ENCODE measurements around the gene TRIM24. TPM values are rescaled to one million over a fixed set of nuclear protein-coding genes. Genes with fewer than 3 reads are reported as not detected.
"Not testable (repeated sequence)": the region's sequence is repeated elsewhere in the genome, so short reads cannot be mapped to it uniquely, and the experiment has no call there.

Gene TRIM24
- total and polyA plus RNA-seq, 4 donors: 7.0 to 33.0 (median 17.4) TPM

DNA sequence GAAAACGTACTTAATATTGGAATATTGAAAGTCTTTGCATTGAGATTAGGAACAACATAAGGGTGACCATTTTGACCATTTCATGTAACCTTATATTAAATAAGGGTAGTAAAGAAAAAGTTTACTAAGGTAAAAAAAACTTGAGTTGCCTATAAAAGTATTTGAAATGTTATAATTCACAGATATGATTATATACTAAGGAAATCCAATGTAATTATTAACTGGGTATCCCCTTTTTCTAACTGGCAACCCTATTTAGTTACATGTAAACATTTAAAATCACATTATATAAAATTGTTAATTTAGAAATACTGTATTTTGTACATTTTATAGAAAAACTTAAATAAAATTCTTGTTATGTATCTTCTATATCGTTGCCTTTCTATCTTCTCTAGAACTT, 64.2 kb downstream of the TRIM24 start:
- WGBS, 2 donors: 98 to 100% methylated on average over 2 of the region's 2 CpGs
- Histone ChIP-seq H3K9me3 (ENCODE audit: control insufficient read depth in 4 of 4, insufficient read depth in 3 of 4, low read length in 3 of 4) (peaks cover 5 to 16% (median 10%) of the 10 kb centered on the region in 4 donors), H3K4me3 (no peak overlapping the region), H3K27ac (ENCODE audit: low read depth in 1 of 2, low read length in 1 of 2) (no peak overlapping the region), H3K9ac (ENCODE audit: insufficient read depth in 1 of 2, low read length in 2 of 2) (no peak overlapping the region), H3K27me3 (ENCODE audit: control insufficient read depth in 3 of 3, insufficient read depth in 3 of 3, low read length in 2 of 3) (no peaks in the 10 kb centered on the region), H3K36me3 (ENCODE audit: control insufficient read depth in 4 of 4, insufficient read depth in 4 of 4, low read length in 4 of 4) (peaks cover 4 to 45% (median 30%) of the 10 kb centered on the region in 4 donors), H3K4me1 (ENCODE audit: control insufficient read depth in 5 of 5, insufficient read depth in 5 of 5, low read length in 5 of 5) (no peaks in the 10 kb centered on the region)
- TF ChIP-seq, protein P1, sequence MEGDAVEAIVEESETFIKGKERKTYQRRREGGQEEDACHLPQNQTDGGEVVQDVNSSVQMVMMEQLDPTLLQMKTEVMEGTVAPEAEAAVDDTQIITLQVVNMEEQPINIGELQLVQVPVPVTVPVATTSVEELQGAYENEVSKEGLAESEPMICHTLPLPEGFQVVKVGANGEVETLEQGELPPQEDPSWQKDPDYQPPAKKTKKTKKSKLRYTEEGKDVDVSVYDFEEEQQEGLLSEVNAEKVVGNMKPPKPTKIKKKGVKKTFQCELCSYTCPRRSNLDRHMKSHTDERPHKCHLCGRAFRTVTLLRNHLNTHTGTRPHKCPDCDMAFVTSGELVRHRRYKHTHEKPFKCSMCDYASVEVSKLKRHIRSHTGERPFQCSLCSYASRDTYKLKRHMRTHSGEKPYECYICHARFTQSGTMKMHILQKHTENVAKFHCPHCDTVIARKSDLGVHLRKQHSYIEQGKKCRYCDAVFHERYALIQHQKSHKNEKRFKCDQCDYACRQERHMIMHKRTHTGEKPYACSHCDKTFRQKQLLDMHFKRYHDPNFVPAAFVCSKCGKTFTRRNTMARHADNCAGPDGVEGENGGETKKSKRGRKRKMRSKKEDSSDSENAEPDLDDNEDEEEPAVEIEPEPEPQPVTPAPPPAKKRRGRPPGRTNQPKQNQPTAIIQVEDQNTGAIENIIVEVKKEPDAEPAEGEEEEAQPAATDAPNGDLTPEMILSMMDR (IDR thresholded peaks at IDR 0.05; ENCODE audit: control extremely low read depth, extremely low read depth): no peak
- no peak for ATAC-seq (ENCODE audit: insufficient read depth, low FRiP score)
- no peak for DNase-seq

DNA sequence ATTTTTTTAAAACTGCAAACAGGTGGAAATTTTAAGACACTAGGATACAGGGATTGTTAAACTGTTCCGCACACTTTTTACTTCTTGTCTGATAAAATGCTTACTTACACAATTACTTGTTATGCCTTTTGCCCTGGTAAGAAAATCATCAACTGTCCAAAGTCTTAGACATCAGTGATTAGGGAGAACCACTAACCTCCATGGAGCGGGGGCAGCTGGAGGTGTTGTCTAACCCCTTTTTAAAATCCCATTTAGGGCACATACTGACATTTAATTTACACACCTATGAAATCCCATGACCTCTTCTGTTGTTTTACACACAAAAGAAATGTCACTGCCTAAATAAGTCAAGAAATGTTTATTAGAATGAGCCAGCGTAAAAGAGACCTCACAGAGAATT, 65.7 kb downstream of the TRIM24 start:
- 97 to 99% methylated on average over 3 of the region's 3 CpGs for WGBS, 2 donors
- Histone ChIP-seq H3K9ac (ENCODE audit: insufficient read depth in 1 of 2, low read length in 2 of 2) (no peak overlapping the region), H3K36me3 (ENCODE audit: control insufficient read depth in 4 of 4, insufficient read depth in 4 of 4, low read length in 4 of 4) (peaks cover 4 to 45% (median 22%) of the 10 kb centered on the region in 4 donors), H3K27ac (ENCODE audit: low read depth in 1 of 2, low read length in 1 of 2) (no peak overlapping the region), H3K9me3 (ENCODE audit: control insufficient read depth in 4 of 4, insufficient read depth in 3 of 4, low read length in 3 of 4) (peaks cover 5 to 16% (median 10%) of the 10 kb centered on the region in 4 donors), H3K4me3 (no peak overlapping the region), H3K27me3 (ENCODE audit: control insufficient read depth in 3 of 3, insufficient read depth in 3 of 3, low read length in 2 of 3) (no peaks in the 10 kb centered on the region), H3K4me1 (ENCODE audit: control insufficient read depth in 5 of 5, insufficient read depth in 5 of 5, low read length in 5 of 5) (no peaks in the 10 kb centered on the region)
- DNase-seq (no peak), ATAC-seq (ENCODE audit: insufficient read depth, low FRiP score) (no peak)
- TF ChIP-seq, protein P1 (IDR thresholded peaks at IDR 0.05; ENCODE audit: control extremely low read depth, extremely low read depth): no peak

DNA sequence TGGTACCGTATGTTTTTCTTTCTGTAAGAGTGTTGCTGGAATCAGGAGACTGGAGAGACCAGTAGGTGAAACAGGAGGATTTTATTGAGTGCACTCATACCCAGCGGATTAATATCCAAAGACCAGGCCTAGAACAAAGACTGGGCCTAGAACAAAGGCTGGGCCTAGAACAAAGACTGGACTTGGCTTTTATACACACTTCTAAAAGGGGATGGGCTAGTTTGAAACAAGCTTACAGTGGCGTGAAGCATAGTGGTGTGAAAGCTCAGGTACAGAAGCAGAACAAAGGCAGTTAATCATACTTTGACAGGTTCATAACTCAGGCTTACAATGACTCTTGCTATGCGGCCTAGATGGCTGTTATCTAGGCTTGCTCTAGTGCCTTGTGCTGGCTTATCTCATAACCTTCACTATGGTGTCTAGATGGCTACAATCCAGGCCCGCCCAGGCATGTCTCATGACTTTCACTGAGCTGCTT, 67.7 kb downstream of the TRIM24 start:
- Histone ChIP-seq H3K36me3 (ENCODE audit: control insufficient read depth in 4 of 4, insufficient read depth in 4 of 4, low read length in 4 of 4) (peaks cover 5 to 44% (median 19%) of the 10 kb centered on the region in 4 donors), H3K4me1 (ENCODE audit: control insufficient read depth in 5 of 5, insufficient read depth in 5 of 5, low read length in 5 of 5) (no peaks in the 10 kb centered on the region), H3K27me3 (ENCODE audit: control insufficient read depth in 3 of 3, insufficient read depth in 3 of 3, low read length in 2 of 3) (no peaks in the 10 kb centered on the region), H3K9me3 (ENCODE audit: control insufficient read depth in 4 of 4, insufficient read depth in 3 of 4, low read length in 3 of 4) (peaks cover 5 to 16% (median 10%) of the 10 kb centered on the region in 4 donors), H3K27ac (ENCODE audit: low read depth in 1 of 2, low read length in 1 of 2) (no peak overlapping the region), H3K9ac (ENCODE audit: insufficient read depth in 1 of 2, low read length in 2 of 2) (no peak overlapping the region), H3K4me3 (no peak overlapping the region)
- TF ChIP-seq, protein P1 (IDR thresholded peaks at IDR 0.05; ENCODE audit: control extremely low read depth, extremely low read depth): no peak
- WGBS, 2 donors: 96 to 99% methylated on average over 5 of the region's 5 CpGs
- no peak for ATAC-seq (ENCODE audit: insufficient read depth, low FRiP score)
- DNase-seq: peak in 1 of 3 donors; percentile 16

DNA sequence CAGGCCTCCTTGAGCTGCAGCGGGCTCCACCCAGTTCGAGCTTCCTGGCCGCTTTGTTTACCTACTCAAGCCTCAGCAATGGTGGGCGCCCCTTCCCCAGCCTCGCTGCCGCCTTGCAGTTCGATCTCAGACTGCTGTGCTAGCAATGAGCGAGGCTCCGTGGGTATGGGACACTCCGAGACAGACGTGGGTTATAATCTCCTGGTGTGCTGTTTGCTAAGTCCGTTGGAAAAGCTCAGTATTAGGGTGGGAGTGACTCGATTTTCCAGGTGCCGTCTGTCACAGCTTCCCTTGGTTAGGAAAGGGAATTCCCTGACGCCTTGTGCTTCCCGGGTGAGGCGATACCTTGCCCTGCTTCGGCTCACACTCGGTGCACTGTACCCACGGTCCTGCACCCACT, 76.8 kb downstream of the TRIM24 start:
- not testable (repeated sequence) for H3K27me3 ChIP-seq (ENCODE audit: control insufficient read depth in 3 of 3, insufficient read depth in 3 of 3, low read length in 2 of 3); ATAC-seq (ENCODE audit: insufficient read depth, low FRiP score); H3K9ac ChIP-seq (ENCODE audit: insufficient read depth in 1 of 2, low read length in 2 of 2); H3K4me3 ChIP-seq; H3K4me1 ChIP-seq (ENCODE audit: control insufficient read depth in 5 of 5, insufficient read depth in 5 of 5, low read length in 5 of 5); H3K9me3 ChIP-seq (ENCODE audit: control insufficient read depth in 4 of 4, insufficient read depth in 3 of 4, low read length in 3 of 4); H3K27ac ChIP-seq (ENCODE audit: low read depth in 1 of 2, low read length in 1 of 2); DNase-seq
- H3K36me3 ChIP-seq (ENCODE audit: control insufficient read depth in 4 of 4, insufficient read depth in 4 of 4, low read length in 4 of 4): peaks cover 0 to 25% (median 14%) of the 10 kb centered on the region in 4 donors
- 93% methylated on average over 20 of the region's 20 CpGs for WGBS, 2 donors
